BLaER1 (cell line): Measurements from ENCODE around the gene ARRDC5.
"Not testable (repeated sequence)": the region's sequence is repeated elsewhere in the genome, so short reads cannot be mapped to it uniquely, and the experiment has no call there.

Experiments
- H3K27ac ChIP-seq: shearing (Covaris generic); formaldehyde crosslinking; 2 replicates; pipeline ENCODE4 v1.8.1; 2022
- H3K27me3 ChIP-seq: shearing (Covaris generic); formaldehyde crosslinking; 2 replicates; pipeline ENCODE4 v1.8.1; 2022
- H3K36me3 ChIP-seq: shearing (Covaris generic); formaldehyde crosslinking; 2 replicates; pipeline ENCODE4 v1.8.1; 2022
- H3K4me1 ChIP-seq: shearing (Covaris generic); formaldehyde crosslinking; 2 replicates; pipeline ENCODE4 v1.8.1; 2022
- H3K4me2 ChIP-seq: shearing (Covaris generic); formaldehyde crosslinking; 2 replicates; pipeline ENCODE4 v1.8.1; 2022
- H3K4me3 ChIP-seq: shearing (Covaris generic); formaldehyde crosslinking; 2 replicates; pipeline ENCODE4 v1.8.1; 2022
- H3K9ac ChIP-seq: shearing (Covaris generic); formaldehyde crosslinking; 2 replicates; pipeline ENCODE4 v1.8.1; 2022
- H3K9me3 ChIP-seq: shearing (Covaris generic); formaldehyde crosslinking; 2 replicates; pipeline ENCODE4 v1.8.1; 2022
- H4K20me1 ChIP-seq: shearing (Covaris generic); formaldehyde crosslinking; 2 replicates; pipeline ENCODE4 v1.8.1; 2022
- Cebpa-rat ChIP-seq: shearing (Covaris generic); IDR thresholded peaks from 2 replicates; pipeline ENCODE4 v1.8.1; 2022

The ARRDC5 gene

DNA sequence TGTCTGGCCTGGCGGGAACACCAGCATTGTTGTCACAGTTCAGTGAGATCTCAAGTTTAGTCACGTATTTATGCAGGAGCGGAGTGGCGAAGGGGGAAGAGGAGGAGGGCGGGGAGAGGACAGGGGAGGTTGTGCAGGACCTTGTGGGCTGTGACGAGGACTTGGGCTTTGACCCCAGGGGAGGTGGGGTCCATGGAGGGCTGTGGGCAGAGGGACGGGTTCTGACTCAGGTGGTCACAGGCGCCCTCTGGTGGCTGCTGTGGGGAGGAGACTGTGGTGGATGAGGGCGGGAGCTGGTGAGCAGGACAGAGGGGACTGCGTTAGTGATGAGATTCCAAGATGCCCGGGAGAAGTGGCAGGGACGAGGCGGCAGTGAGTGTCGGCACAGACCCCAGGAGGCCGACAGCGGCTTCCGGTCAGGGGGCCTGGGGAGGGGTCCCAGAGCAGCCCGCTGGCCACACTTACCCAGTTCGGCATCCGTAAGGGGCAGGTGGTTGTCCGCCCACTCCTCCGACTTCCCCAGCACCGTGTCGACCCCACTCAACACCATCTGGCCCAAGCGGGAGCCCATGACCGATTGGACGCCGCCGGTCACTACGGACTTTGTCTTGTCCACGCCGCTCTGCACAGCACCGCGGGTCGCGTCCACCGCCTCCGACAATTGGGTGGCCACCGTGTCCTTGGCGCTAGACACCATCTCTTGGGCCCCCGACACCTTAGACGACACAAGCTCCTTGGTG lies 51.0 kb downstream of the ARRDC5 start:
- Histone ChIP-seq H3K9me3 (no peaks in the 10 kb centered on the region), H3K27ac (no peak overlapping the region), H3K27me3 (no peaks in the 10 kb centered on the region), H3K4me3 (no peak overlapping the region), H4K20me1 (peaks cover 36% of the 10 kb centered on the region), H3K9ac (no peak overlapping the region), H3K36me3 (peaks cover 100% of the 10 kb centered on the region), H3K4me1 (peaks cover 31% of the 10 kb centered on the region), H3K4me2 (peak overlapping the region; percentile 42)
- TF ChIP-seq Cebpa-rat, result no peak

DNA sequence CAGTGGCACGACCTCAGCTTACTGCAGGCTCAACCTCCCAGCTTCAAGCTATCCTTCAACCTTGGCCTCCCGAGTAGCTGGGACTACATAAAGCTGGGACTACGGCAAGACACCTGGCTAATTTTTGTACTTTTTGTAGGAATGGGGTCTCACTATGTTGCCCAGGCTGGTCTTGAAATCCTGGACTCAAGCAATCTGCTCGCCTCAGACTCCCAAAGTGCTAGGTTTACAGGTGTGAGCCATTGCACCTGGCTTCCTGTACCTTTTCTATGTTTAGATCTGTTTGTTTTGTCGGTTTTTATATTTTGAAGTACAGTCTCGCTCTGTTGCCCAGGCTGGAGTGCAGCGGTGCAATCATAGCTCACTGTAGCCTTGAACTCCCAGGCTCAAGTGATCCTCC lies 53.7 kb downstream of the ARRDC5 start:
- H3K4me2 ChIP-seq, result peak overlapping the region; percentile 14; the same call in 1 of the 2 replicates
- no peak overlapping the region for H3K27ac ChIP-seq
- no peak overlapping the region for H3K9ac ChIP-seq
- H3K36me3 ChIP-seq, result peaks cover 100% of the 10 kb centered on the region
- peaks cover 31% of the 10 kb centered on the region for H3K4me1 ChIP-seq
- no peak overlapping the region for H3K4me3 ChIP-seq
- no peak for TF ChIP-seq Cebpa-rat
- no peaks in the 10 kb centered on the region for H3K9me3 ChIP-seq
- no peaks in the 10 kb centered on the region for H3K27me3 ChIP-seq
- peaks cover 36% of the 10 kb centered on the region for H4K20me1 ChIP-seq

DNA sequence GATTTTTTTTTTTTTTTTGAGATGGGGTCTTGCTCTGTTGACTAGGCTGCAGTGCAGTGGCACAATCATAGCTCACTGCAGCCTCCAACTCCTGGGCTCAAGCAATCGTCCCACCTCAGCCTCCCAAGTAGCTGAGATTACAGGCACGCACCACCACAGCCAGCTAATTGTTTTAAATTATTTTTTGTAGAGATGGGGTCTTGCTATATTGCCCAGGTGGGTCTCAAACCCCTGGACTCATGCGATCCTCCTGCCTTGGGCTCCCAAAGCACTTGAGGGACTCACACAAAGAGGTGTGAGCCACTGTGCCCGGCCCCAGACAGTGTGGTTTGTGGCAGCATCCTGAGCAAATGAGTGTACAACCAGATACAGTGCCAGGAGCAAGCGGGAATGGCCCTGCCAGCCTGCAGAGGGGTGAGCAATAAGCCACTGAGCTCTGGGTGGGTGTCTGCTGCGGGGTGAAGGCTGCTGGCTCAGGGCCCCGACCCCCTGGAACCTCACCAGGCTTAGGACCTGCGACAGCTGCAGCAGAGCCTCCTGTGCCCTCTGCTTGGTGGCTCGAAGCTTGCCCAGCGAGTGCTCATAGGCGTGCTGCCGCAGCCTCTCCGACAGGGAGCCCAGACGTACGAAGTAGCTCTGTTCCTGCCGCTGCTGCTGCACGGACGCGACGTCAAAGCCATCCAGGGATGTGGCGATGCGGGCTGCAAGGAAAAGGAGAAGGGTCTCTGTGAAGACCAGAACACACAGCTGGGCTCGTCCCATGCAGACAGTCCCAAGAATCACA lies 55.3 kb downstream of the ARRDC5 start:
- H4K20me1 ChIP-seq, result peaks cover 33% of the 10 kb centered on the region
- no peak overlapping the region for H3K27ac ChIP-seq
- no peak for TF ChIP-seq Cebpa-rat
- H3K4me1 ChIP-seq, result peaks cover 31% of the 10 kb centered on the region
- no peak overlapping the region for H3K4me2 ChIP-seq
- no peaks in the 10 kb centered on the region for H3K9me3 ChIP-seq
- H3K9ac ChIP-seq, result no peak overlapping the region
- H3K36me3 ChIP-seq, result peaks cover 100% of the 10 kb centered on the region
- no peak overlapping the region for H3K4me3 ChIP-seq
- no peaks in the 10 kb centered on the region for H3K27me3 ChIP-seq

DNA sequence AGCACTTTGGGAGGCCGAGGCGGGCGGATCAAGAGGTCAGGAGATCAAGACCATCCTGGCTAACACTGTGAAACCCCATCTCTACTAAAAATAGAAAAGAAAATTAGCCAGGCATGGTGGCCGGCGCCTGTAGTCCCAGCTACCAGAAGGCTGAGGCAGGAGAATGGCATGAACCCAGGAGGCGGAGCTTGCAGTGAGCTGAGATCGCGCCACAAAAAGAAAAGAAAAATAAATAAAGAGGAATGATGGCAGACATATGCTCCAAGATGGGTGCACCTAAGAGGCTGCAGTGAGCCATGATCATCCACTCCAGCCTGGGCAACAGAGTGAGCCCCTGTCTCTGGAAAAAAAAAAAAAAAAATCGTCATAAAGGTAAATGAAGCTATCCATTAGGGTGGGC lies 56.7 kb downstream of the ARRDC5 start:
- H3K9ac ChIP-seq, H3K4me2 ChIP-seq, H3K9me3 ChIP-seq, H3K27me3 ChIP-seq, H3K4me3 ChIP-seq, H3K27ac ChIP-seq: not testable (repeated sequence)
- Histone ChIP-seq H4K20me1 (0 out of 2 replicates have a peak, but pooled peaks cover 19% of the 10 kb centered on the region), H3K36me3 (peaks cover 100% of the 10 kb centered on the region), H3K4me1 (peaks cover 17% of the 10 kb centered on the region)

DNA sequence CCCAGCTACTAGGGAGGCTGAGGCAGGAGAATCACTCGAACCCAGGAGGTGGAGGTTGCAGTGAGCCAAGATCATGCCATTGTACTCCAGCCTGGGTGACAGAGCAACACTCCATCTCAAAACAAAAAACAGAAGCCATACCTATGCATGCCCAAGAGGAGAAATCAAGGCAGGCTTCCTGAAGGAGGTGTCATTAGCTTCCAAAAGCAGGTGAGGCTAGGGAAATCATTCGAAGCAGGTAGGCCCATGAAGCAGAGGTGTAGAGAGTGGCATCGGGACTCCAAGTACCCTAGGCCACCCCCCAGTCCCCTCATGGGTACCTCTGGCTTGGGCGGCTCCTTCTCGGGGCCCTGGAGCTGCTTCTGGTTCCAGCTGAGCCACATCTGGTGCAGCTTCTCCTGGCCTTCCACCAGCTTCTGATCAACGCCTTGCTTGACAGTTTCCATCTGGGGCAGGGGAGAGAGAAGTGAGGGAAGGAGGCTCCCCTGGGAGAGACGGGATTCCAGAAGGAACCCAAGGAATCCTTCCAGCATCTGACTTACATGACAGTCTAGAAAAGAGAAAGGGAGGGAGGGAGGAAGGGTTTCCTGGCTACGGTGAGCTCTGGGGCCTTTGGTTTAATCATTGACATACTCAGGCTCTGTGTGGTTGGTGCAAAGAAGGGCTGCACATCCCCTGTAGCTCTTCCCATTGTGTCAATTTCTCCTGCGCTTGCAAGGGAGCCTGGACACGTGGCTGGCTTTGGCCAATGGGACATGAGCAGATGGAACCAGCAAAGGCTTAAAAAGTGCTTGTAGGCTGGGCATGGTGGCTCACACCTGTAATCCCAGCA lies 58.1 kb downstream of the ARRDC5 start:
- Histone ChIP-seq H3K4me3 (no peak overlapping the region), H3K9ac (no peak overlapping the region), H3K4me2 (no peak overlapping the region), H3K27me3 (no peaks in the 10 kb centered on the region), H4K20me1 (0 out of 2 replicates have a peak, but pooled peaks cover 12% of the 10 kb centered on the region), H3K36me3 (peaks cover 99% of the 10 kb centered on the region), H3K4me1 (peaks cover 9% of the 10 kb centered on the region), H3K9me3 (no peaks in the 10 kb centered on the region), H3K27ac (no peak overlapping the region)
- TF ChIP-seq Cebpa-rat, result no peak

DNA sequence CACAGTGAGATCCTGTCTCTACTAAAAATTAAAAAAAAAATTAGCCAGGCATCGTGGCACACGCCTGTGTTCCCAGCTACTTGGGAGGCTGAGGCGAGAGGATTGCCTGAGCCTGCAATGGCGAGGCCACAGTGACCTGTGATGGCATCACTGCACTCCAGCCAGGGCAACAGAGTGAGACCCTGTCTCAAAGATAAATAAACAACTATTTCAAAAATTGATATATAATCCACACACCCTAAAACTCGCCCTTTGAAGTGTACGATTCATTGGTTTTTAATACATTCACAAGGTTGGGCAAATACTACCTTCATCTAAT lies 59.1 kb downstream of the ARRDC5 start:
- Histone ChIP-seq H3K4me2 (no peak overlapping the region), H3K27ac (no peak overlapping the region), H3K9me3 (no peaks in the 10 kb centered on the region), H3K4me3 (no peak overlapping the region), H3K4me1 (no peaks in the 10 kb centered on the region), H4K20me1 (0 out of 2 replicates have a peak, but pooled peaks cover 10% of the 10 kb centered on the region), H3K9ac (no peak overlapping the region), H3K36me3 (peaks cover 99% of the 10 kb centered on the region), H3K27me3 (no peaks in the 10 kb centered on the region)
- no peak for TF ChIP-seq Cebpa-rat
